Inflammatory macrophage (primary cell): ENCODE results near the gene SLC16A1.
"Not testable (repeated sequence)": the region's sequence is repeated elsewhere in the genome, so short reads cannot be mapped to it uniquely, and the experiment has no call there.

ENCODE experiments used
- DNase-seq, 2 donors: peaks; one replicate each; pipeline ENCODE4 v3.0.0-alpha.2; 2020 to 2022

SLC16A1 gene

DNA sequence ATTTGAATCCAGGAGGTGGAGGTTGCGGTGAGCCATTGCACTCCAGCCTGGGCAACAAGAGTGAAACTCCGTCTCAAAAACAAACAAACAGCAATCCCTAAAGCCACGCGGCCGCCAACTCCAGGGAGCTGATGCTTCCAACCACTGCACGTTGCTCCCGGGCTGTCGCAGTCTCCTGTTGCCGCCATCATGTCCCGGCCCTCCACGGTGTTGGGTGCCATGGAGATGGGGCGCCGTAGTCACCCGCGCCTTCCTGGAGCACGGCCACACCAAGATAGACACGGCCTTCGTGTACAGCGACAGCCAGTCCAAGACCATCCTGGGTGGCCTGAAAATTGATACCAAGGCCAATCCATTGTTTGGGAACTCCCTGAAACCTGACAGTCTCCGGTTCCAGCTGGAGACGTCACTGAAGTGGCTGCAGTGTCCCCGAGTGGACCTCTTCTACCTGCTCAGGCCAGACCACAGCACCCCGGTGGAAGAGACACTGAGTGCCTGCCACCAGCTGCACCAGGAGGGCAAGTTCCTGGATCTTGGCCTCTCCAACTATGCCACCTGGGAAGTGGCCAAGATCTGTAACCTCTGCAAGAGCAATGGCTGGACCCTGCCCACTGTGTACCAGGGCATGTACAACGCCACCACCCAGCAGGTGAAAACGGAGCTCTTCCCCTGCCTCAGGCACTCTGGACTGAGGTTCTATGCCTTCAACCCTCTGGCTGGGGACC, 32.6 kb downstream of the SLC16A1 start:
- DNase-seq: no peak

GRCh38 chr1:112911506-112912220, 44.3 kb downstream of the SLC16A1 start:
- no peak for DNase-seq

- DNase-seq: no peak
Measured at GRCh38 chr1:112909847-112910246, 46.1 kb downstream of the SLC16A1 start.

DNA sequence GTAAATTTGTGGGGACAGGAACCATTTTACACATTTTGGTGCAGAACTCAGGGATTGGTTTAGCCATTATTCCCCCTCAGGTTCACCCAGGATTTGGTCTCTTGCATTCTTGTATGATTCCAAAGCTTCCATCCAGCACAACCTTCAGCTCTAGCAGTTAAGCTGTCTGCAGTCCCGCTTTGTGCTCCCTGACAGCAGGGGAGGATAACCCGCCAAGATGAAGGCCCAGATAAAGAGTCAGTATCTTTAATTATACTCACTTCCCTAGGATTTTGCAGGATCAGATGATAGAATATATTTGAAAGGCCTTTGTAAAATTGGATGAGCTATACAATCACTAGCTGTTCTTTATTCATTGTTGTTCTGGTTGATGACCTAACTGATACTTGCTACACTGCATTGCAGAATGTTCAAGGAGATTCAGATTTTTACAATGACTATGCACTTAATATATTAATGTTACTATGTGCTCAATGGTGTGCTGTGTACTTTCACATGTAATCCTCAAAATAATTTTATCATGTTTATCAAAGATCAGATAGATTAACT, 49.8 kb downstream of the SLC16A1 start:
- DNase-seq: no peak

DNA sequence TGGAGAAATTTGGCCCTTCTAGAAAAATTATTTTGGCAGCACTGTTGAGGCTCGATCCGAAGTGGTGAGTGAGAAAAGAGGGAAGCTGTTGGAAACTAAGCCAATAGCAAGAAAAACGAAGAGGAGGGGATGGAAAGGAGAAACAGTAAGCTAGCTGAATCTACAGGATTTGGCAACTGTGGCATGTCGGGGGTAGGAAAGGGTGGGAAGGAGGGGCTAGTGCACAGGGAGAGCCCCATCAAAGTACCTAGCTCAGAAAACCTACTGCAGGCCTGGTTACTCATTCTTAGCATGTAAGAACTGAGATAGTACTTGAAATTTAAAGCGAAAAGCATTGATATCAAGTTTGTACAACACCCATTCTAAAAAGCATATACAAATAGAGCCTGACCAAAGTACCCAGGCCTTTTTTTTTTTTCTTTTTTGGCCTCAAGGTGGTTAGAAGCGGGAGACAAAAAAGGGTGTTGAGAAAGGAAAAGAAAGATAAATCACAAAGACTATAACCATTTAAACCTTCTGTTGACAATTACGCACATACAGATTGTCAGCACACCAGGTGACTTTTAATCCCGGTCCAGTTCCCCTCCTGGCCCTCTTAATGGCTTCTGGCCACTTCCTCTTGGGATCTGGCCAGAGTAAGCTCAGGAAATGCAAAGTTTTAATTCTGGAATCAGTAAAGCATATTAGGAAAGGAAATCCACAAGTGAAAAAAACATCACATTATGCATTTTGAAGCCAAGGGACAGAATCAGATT, 50.4 kb downstream of the SLC16A1 start:
- no peak for DNase-seq

DNA sequence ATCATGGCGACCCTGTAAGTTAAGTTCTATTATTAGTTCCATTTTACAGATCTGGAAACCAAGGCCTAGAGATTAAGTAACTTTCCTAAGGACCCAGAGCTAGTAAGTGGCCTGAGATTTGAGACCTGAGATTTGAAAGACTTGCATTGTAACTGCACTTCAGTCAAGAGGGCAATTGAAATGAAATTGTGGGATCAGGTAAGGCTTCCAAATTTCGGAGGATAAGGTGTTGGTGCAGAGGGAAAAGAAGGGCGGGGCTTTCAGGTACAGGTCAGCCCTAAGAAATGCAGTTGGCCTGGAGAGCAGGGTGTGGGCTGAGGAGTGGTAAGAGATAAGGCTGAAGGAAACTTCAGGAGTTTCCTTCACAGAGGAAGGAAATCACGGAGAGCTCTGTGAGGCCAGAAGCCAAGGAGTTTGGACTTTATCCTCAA, 51.1 kb downstream of the SLC16A1 start:
- DNase-seq: no peak

DNA sequence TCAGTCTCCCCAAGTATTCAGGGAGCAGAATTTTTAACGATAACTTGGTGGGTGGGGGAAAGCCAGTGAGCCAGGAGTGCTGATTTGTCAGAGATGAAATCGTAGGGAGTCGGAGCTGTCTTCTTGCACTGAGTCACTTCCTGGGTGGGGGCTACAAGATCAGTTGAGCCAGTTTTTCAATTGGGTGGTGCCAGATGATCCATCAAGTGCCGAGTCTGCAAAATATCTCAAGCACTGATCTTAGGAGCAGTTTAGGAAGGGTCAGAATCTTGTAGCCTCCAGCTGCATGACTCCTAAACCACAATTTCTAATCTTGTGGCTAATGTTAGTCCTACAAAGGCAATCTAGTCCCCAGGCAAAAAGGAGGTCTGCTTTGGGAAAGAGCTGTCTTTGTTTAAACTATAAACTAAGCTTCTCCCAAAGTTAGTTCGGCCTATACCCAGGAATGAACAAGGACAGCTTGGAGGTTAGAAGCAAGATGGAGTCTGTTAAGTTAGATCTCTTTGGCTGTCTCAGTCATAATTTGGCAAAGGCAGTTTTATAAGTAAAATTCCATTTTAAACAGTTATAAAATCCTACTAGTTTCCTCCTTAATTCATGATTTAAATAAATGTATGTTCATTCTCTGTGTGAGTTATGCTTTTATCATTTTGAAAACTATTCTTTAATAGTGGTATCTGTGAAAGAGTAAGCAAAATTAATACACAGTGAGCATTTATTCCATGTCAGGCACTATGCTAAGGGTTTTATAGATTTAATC, 51.7 kb downstream of the SLC16A1 start:
- peak; percentile 28 to 43 for DNase-seq

- DNase-seq: no peak
Measured at GRCh38 chr1:112902221-112902620, 53.8 kb downstream of the SLC16A1 start.

DNA sequence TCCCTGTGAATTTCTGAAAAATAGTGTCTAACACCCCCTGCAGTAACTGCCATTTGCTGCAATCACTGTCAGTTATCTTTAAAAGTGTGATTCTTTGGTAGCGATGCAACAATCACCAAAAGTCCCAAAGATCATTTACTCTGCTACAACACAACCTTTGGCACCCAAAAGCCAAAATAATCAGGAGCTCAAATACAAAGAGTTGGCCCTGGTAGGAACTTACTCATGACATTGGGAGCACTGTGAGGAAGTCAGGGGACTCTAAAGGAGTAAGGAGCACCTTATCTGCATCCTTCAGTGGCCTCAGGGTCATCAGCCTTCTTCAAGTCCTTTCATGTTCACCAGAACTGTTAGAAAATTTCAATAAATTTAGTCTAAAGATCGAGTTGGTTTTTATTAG, 54.6 kb downstream of the SLC16A1 start:
- DNase-seq: no peak

- no peak for DNase-seq
Measured at GRCh38 chr1:112896783-112897182, 59.2 kb downstream of the SLC16A1 start.

GRCh38 chr1:112894561-112895011, 61.4 kb downstream of the SLC16A1 start:
- DNase-seq: no peak

DNA sequence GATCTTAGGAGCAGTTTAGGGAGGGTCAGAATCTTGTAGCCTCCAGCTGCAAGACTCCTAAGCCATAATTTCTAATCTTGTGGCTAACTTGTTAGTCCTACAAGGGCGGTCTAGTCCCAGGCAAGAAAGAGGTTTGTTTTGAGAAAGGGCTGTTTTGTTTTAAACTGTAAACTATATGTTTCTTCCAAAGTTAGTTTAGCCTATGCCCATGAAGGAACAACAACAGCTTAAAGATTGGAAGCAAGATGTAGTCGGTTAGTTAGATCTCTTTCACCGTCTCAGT, 62.0 kb downstream of the SLC16A1 start:
- DNase-seq: no peak

- no peak for DNase-seq
Measured at GRCh38 chr1:112893288-112894009, 62.5 kb downstream of the SLC16A1 start.

- DNase-seq: not testable (repeated sequence)
Measured at GRCh38 chr1:112889906-112890305, 66.1 kb downstream of the SLC16A1 start.

DNA sequence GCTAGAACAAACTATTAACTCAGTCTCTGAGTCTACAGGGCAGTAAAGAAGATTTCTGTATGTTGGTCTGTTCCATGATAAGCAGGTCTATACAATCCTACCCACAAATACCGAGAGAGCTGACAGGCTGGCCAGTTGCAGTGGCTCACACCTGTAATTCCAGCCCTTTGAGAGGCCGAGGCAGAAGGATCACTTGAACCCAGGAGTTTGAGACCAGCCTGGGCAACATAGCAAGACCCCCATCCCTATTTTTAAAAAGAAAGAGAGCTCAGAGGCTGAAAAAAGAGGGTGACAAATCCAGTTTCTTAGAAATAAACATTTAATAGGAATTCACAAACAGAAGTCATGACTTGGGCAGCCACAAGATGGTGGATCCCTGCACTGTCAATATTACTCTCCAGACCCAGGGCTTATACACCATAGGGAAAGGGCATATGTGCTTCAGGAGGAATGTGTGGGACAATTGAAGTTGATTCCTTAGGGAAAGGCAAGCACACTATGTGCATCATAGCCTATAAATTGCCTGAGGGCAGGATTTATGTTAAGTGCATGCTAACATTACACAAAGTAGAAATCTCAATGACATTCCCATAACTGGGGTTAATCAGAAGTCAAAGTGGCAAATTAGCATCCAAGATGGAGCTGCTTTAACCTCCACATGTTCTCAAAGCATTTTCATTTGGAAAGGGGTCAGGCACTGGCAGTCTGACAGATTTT, 66.8 kb downstream of the SLC16A1 start:
- DNase-seq: no peak

DNA sequence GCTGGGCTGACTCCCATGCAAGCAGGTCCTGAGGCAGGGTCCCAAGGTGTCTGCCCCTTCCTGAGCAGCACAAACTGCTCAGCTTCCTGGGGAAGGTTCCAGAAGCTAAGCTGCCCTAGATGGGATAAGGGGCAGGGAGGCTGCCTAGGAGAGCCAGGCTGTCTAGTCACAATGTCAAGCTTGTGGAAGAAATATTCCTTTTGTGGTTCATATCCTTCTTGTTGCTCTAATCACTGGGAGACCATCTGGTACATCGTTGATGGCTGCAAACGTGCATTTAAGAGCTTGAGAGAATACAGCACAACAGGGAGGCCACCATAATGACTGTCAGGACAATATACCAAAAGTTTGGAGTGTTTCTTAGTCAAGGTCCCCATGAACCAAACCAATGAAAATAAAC, 67.4 kb downstream of the SLC16A1 start:
- DNase-seq: no peak

DNA sequence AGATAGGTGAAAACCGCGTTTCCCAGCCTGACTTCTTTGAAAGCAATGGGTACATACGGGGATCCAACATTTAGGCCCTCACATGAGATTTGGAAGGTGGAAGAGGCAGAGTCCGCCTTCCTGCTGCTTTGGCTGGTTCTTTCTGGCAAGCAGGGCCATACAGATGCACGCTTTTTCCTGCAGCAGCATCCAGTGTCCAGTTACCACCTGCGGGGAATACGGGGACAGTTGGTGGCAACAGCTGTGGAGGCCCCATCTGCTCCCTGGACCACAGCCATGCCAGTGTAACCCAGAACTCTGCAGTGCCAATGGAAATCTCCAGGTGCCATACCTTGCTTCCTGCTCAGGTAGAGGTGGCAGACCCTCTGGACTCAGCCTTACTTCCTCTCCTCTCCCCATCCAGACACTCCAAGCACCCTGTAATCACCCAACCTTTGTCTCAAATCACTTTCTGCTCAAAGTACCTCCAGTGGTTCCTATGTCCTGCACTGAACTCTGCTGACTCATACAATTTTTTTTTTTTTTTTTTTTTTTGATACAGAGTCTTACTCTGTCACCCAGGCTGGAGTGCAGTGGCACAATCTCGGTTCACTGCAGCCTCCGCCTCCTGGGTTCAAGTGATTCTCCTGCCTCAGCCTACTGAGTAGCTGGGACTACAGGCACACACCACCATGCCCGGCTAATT, 68.3 kb downstream of the SLC16A1 start:
- no peak for DNase-seq

GRCh38 chr1:112884996-112885395, 71.0 kb downstream of the SLC16A1 start:
- not testable (repeated sequence) for DNase-seq

DNA sequence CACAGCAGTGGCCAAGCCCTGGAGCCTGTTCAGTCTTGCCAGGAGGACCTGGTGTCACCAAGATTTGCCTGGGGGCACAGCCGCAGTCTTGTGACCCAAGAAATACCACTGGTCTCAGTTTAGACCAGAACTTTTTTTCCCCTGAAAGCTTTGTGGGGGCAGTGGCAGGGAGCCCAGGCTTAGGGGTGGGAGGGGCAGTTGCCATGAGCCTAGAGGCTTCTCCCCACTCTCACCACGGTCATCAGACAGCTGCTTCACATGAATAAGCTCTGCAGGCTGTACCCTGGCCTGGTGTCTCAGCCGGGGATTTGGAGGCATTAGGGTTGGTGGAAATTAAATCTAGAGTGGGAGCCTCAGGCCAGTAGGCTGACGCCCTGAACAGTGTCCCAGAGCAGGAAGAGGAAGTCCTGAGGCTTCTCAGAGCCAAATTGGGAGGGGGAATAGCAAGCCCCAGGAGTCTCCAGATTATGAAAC, 73.7 kb downstream of the SLC16A1 start:
- peak; percentile 70 to 85 for DNase-seq

DNA sequence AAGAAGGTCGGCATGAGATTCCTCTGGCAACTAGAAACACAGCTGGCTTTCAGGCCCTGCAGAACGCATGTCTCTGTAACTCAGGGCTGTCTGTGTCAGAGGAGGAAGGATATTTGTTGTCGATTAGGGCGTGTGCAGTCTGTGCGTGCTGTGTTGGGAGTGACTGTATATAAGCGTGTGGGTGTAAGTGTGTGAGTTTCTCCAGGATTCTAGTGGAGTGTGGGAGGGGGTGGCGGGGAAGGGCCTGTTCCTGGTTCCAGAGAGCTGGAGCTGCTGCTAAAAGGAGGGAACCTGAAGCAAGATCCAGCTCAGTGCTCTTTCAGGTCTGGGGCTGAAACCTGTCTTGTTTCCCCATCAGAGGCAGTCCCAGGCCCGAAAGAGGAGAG, 74.3 kb downstream of the SLC16A1 start:
- DNase-seq: peak; percentile 59 to 91
